ENCODE results near the gene IGF1R.
A peak's percentile ranks its signal among the peaks of the same experiment; 100 is the strongest.
"Not testable (repeated sequence)": the region's sequence is repeated elsewhere in the genome, so short reads cannot be mapped to it uniquely, and the experiment has no call there.

IGF1R gene

GRCh38 chr15:98647774-98648653 is at the start of gene IGF1R:
TSS of gene IGF1R (plus strand) at chr15:98648539. CDS start at chr15:98649582, 1,043 bp downstream.
- DNase-seq, result peak; percentile 77 to 80

GRCh38 chr15:98599909-98600691 is 48.2 kb upstream of the IGF1R start:
- peak; percentile 14 to 25 for DNase-seq

GRCh38 chr15:98604983-98605382 is 43.4 kb upstream of the IGF1R start:
- no peak for DNase-seq

- DNase-seq, result no peak
Observed at GRCh38 chr15:98609144-98609852, 39.0 kb upstream of the IGF1R start.

GRCh38 chr15:98610991-98611390 is 37.3 kb upstream of the IGF1R start:
- no peak for DNase-seq

DNA sequence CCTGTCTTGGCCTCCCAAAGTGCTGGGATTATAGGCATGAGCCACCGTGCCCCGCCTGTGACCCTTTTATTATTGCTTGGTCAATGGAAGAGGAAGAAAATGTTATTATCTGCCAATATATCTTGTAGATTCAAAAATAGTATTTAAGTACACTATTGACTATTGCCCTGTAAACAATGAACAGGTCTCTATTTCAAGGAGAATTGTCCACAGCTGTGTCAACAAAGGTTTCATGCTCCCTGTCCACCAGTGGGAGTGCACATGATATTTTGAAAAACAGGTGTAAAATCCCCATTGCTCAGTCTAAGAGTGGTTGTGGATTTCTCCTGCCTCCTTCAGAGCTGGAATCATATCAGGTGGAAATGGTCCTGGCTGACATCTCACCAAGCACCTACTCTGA is 36.5 kb upstream of the IGF1R start:
- no peak for DNase-seq

GRCh38 chr15:98612490-98613110 is 35.7 kb upstream of the IGF1R start:
- DNase-seq, result no peak

DNA sequence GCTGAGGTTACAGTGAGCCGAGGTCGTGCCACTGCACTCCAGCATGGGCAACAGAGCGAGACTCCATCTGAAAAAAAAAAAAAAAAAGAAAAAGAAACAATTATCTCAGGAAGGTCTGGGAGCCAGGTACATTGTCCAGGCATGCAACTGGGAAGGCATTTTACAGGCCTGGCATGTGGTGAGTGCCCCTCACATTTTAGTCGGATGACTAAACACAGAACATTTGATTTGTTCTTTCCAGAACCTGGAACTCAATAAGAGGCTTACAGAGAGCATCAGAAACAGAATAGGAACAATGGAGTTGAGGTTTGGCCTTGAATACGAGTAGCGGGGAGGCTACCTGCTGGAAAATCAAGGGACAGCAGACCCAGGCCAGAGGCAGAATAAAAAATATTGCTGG is 33.7 kb upstream of the IGF1R start:
- DNase-seq, result no peak

- no peak for DNase-seq
Observed at GRCh38 chr15:98616397-98616796, 31.9 kb upstream of the IGF1R start.

DNA sequence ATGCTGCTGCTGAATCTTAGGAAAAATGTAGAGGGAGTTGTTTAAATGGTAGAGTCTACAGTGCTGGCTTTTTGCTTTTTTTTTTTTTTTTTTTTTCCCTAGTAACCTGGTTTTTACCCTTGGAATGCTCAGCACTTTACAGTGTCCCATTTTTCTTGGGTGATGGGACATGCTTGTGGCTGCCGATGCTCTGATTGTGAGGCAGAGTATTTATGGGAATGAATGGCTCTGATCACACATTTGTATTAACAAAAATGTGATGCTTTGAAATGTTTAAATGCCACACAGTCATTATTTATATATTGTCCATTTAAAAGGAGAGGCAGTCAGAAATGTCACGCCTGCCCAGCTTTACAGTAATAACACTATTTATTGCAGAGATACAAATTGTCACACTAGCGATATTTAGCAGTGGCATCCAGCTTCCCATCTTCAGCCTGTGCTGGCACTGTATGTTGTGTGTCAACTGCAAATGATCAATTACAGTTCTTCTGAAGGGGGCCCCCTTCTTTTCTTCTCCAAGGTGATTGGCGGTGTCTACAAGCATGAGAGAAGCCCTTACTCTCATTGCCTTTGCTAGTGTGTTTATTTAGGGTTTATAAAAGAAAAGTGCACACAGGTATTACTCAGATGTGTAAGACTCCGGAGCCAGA is 30.9 kb upstream of the IGF1R start:
- no peak for DNase-seq

- DNase-seq, result not testable (repeated sequence)
Observed at GRCh38 chr15:98618576-98618975, 29.8 kb upstream of the IGF1R start.

DNA sequence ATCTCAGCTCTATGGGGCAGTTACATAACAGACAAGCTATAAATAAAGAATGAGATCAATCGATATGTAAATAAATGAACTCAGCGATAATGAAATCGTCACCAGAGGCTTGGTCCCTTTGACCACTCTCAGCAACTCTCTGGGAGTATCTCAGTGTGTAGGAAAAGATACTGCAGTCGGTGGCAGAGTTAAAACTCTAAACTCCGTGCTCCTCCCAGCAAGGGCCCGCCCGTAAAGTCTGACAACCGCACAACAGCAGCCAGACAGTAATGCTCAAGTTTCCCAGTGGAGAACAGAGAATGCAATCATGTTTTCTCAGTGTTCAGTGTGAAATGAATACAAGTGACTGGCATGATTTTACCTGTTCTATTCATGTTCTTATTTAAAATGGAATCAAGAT is 28.3 kb upstream of the IGF1R start:
- no peak for DNase-seq

GRCh38 chr15:98621021-98621420 is 27.3 kb upstream of the IGF1R start:
- DNase-seq, result no peak

- DNase-seq, result no peak
Observed at GRCh38 chr15:98625614-98626013, 22.7 kb upstream of the IGF1R start.

GRCh38 chr15:98626153-98626552 is 22.2 kb upstream of the IGF1R start:
- DNase-seq, result no peak

DNA sequence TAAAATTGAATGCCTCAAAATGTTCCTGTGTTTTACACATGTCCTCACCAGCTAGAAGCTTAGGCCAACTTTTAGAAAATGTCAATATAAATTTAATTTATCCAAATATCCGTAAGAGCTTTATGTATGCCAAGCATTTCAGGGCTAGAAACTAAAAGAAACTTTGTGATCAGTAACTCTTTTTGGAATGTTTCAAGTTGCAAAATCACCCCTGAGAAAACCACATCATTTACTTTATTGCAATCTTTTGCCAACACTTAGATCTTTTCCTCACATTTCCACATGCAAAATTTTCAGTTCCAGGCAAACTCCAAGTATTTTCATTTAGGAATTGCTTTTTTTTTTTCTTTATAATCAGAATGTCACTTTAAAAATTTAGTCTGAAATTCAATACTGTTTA is 20.1 kb upstream of the IGF1R start:
- no peak for DNase-seq

- DNase-seq, result peak in 1 of 2 experiments; percentile 15
Observed at GRCh38 chr15:98635848-98636247, 12.5 kb upstream of the IGF1R start.

DNA sequence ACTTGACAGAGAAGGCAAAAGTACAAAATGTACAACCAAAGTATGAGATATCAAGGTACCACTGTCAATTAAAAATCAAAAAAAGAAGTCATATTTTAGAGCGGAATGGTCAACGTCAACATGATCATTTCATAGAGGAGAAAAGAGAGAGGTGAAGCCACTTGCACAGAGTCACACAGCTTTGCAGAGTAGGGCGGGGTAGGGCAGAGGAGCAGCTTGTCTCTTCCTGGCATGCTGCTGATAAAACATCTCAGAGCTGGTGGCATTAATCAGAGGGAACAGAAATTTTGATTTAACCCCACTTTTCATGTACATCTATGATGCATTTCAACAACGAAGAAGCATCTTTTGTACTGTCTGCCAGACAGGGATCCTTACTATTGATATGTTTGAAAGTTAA is 5.2 kb upstream of the IGF1R start:
- no peak for DNase-seq

- DNase-seq, result no peak
Observed at GRCh38 chr15:98646546-98647025, 1.8 kb upstream of the IGF1R start.

GRCh38 chr15:98647026-98647773 is 1.1 kb upstream of the IGF1R start:
- DNase-seq, result peak; percentile 49 to 50

Data from activated CD4-positive, alpha-beta T cell treated with anti-CD3 and anti-CD28 coated beads, Interleukin-2, amount 50 U/mL, for 4 hours (primary cell).